ENCODE measurements around the gene PTPRF.

DNA sequence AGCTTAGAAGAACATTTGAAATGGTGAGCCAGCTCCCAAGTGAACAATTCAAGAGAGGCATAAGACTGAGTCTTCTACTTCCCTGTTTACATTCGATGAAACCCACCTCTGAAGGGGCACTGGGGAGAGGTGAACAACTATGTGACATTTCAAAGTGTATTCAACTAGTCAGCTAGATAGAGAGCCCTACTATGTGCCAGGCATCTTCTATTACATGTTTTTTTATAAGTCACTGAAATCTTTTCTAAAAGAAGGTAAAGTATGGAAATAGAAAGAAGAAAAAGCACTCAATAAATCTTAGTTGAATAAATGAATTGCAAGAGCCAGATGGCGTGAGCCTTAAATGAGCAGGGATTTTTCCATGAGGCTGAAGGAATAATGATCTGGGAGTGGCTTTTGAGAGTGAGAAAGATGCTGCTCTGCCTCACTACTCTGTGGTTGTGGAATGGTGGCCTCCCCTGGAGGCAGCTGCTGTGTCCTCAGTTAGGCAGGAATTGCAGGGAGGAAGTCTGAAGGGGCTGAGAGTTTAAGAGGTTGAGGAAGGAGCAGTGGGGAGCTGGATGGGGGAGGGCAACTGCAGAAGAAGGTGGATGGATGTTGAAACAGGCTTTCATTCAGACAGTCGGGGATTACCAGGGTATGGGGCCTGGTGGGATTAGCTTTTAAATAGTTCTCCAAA is 10.4 kb upstream of the PTPRF start:
- TF ChIP-seq POLR2A (IDR thresholded peaks at IDR 0.05; ENCODE audit: extremely low read depth, insufficient read length) = no peak
- TF ChIP-seq, protein P1, sequence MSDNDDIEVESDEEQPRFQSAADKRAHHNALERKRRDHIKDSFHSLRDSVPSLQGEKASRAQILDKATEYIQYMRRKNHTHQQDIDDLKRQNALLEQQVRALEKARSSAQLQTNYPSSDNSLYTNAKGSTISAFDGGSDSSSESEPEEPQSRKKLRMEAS (IDR thresholded peaks at IDR 0.05; ENCODE audit: low read depth, low read length) = no peak
